Neural cell (in vitro differentiated cells): ENCODE results near the gene CELF5.

ENCODE experiments used
- CTCF ChIP-seq: fragments of 450-650 bp; IDR thresholded peaks from 2 replicates; pipeline ENCODE4 v1.5.1; 2014; ENCODE audit warnings: antibody characterized with exemption, mild to moderate bottlenecking, moderate library complexity; ENCODE audit not compliant: poor library complexity, severe bottlenecking
- EP300 ChIP-seq: fragments of 450-650 bp; conservative IDR thresholded peaks from 2 replicates; pipeline ENCODE4 v1.6.1; 2014; ENCODE audit warnings: antibody characterized with exemption, mild to moderate bottlenecking, moderate library complexity; ENCODE audit not compliant: poor library complexity, severe bottlenecking
- EZH2 ChIP-seq: fragments of 200-600, 300-800 bp; shearing (Covaris generic), sonication (generic); IDR thresholded peaks from 2 replicates; pipeline ENCODE4 v1.6.1; 2014; ENCODE audit warnings: antibody characterized with exemption, low read length, borderline replicate concordance, mild to moderate bottlenecking; ENCODE audit not compliant: insufficient read depth, poor library complexity, severe bottlenecking
- MXI1 ChIP-seq: fragments of 450-650 bp; conservative IDR thresholded peaks from 2 replicates; pipeline ENCODE4 v1.6.1; 2014; ENCODE audit warnings: antibody characterized with exemption, mild to moderate bottlenecking; ENCODE audit not compliant: poor library complexity, severe bottlenecking
- TAF1 ChIP-seq: IDR thresholded peaks from 2 replicates; pipeline ENCODE4 v1.6.1; 2012; ENCODE audit warnings: low read depth
- TF ChIP-seq, protein P1 (sequence below): IDR thresholded peaks from 2 replicates; pipeline ENCODE4 v1.6.1; 2012; ENCODE audit warnings: borderline replicate concordance

- TF ChIP-seq MXI1: no peak
- no peak for TF ChIP-seq CTCF
- TF ChIP-seq EP300: no peak
- TF ChIP-seq, protein P1, sequence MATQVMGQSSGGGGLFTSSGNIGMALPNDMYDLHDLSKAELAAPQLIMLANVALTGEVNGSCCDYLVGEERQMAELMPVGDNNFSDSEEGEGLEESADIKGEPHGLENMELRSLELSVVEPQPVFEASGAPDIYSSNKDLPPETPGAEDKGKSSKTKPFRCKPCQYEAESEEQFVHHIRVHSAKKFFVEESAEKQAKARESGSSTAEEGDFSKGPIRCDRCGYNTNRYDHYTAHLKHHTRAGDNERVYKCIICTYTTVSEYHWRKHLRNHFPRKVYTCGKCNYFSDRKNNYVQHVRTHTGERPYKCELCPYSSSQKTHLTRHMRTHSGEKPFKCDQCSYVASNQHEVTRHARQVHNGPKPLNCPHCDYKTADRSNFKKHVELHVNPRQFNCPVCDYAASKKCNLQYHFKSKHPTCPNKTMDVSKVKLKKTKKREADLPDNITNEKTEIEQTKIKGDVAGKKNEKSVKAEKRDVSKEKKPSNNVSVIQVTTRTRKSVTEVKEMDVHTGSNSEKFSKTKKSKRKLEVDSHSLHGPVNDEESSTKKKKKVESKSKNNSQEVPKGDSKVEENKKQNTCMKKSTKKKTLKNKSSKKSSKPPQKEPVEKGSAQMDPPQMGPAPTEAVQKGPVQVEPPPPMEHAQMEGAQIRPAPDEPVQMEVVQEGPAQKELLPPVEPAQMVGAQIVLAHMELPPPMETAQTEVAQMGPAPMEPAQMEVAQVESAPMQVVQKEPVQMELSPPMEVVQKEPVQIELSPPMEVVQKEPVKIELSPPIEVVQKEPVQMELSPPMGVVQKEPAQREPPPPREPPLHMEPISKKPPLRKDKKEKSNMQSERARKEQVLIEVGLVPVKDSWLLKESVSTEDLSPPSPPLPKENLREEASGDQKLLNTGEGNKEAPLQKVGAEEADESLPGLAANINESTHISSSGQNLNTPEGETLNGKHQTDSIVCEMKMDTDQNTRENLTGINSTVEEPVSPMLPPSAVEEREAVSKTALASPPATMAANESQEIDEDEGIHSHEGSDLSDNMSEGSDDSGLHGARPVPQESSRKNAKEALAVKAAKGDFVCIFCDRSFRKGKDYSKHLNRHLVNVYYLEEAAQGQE: no peak
- no peak for TF ChIP-seq EZH2
- TF ChIP-seq TAF1: no peak
Measured at GRCh38 chr19:3278294-3278693, 53.8 kb downstream of the CELF5 start.
